ENCODE results near the gene SLC39A13.
A peak's percentile ranks its signal among the peaks of the same experiment; 100 is the strongest.

SLC39A13 gene

GRCh38 chr11:47407746-47408590 is at the start of gene SLC39A13:
Gene SLC39A13 (plus strand): TSS chr11:47408590. CDS start chr11:47410095, 1,505 bp downstream.
- peak; percentile 94 for DNase-seq (ENCODE audit: low spot score)

DNA sequence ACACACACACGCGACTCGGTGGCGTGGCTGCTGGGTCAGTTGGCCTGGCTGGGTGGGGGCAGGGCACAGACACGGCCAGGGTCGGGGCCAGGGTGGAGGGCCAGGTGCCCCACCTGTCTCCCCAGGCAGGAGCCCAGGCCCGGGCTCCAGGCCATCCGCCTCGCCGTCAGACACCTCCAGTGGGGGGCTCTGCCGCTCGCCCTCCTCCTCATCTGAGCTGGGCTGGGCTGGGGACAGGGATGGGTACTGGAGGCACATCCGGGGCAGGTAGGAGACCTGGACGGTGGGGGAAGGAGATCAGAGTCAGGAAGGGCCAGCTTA is 49.7 kb upstream of the SLC39A13 start:
- DNase-seq (ENCODE audit: low spot score) = no peak

DNA sequence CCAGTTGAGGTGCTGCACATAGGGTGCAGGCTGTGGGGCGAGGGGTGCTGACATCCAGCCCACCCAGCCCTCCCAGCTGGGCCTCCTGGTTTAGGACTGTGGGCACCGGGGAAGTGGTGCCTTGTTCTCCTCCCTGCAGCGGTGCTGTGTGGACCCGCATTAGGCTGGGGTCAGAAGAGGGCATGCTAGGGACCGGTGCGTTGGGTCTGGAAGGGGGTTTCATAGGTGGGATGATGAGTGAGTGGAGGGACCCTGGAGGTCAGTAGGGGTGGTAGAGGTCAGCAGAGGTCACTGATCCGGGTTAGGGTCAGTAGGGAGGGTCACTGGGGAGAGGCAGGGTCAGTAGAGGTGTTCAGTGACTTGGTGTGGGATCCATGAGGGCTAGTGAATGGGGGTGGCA is 49.2 kb upstream of the SLC39A13 start:
- DNase-seq (ENCODE audit: low spot score) = no peak

- DNase-seq (ENCODE audit: low spot score) = no peak
Measured at GRCh38 chr11:47359586-47359985, 48.8 kb upstream of the SLC39A13 start.

- no peak for DNase-seq (ENCODE audit: low spot score)
Measured at GRCh38 chr11:47360341-47360740, 48.0 kb upstream of the SLC39A13 start.

DNA sequence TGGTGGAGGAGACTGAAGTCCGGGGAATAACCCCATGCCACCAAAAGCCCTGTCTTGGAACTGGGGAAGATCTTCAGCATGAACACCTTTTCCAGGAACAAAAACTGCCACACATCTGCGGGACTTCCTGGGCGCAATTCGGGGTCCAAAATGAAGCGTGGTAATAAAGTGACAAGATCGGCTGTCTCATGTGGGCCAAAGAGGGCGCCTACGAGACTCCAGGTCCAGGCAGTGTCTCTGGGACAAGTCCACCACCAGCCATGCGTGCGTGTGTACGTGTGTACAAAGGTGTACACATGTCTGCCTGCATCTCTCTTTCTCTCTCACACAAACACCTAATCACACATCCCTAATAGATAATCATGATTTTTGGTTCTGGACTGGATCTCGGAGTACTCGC is 47.0 kb upstream of the SLC39A13 start:
- no peak for DNase-seq (ENCODE audit: low spot score)

DNA sequence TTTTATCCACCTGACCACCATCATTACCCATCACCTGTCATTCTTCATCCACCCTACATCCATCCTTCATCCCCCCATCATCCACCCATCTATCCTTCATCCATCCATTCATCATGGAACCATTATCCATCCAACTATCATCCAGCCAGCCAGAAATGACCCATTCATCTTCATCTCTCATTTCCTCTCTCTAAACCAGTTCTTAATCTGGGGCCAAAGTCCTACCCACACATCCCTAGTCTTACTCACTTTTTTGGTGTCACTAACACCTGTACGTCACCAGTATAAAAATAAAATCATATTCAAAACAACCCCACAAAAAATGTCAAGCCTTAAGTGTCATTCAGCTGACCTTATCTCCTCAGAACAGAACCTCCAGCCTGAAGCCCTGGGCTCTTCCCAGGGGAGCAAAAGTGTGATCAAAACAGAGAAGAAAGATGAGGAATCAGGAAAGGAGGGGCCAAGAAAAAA is 42.3 kb upstream of the SLC39A13 start:
- no peak for DNase-seq (ENCODE audit: low spot score)

- no peak for DNase-seq (ENCODE audit: low spot score)
Measured at GRCh38 chr11:47369676-47370075, 38.7 kb upstream of the SLC39A13 start.

DNA sequence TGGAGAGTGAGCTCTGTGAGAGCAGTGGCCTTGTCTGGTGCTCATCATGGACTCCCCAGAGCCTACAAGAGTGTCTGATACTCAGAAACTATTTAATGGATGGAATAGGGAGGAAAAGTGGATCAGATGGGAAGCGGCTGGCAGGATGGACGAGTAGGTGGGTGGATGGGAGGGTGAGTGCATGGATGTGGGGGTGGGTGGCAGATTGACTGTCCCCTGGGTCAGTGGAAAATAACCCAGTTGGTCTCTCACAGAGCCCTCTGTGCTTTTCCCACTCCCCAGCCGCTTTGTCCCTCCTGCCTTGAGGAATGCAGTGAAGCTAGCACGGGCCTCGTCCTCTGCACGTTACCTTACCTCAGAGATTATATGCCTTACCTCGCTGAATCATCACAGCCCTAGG is 36.0 kb upstream of the SLC39A13 start:
- no peak for DNase-seq (ENCODE audit: low spot score)

DNA sequence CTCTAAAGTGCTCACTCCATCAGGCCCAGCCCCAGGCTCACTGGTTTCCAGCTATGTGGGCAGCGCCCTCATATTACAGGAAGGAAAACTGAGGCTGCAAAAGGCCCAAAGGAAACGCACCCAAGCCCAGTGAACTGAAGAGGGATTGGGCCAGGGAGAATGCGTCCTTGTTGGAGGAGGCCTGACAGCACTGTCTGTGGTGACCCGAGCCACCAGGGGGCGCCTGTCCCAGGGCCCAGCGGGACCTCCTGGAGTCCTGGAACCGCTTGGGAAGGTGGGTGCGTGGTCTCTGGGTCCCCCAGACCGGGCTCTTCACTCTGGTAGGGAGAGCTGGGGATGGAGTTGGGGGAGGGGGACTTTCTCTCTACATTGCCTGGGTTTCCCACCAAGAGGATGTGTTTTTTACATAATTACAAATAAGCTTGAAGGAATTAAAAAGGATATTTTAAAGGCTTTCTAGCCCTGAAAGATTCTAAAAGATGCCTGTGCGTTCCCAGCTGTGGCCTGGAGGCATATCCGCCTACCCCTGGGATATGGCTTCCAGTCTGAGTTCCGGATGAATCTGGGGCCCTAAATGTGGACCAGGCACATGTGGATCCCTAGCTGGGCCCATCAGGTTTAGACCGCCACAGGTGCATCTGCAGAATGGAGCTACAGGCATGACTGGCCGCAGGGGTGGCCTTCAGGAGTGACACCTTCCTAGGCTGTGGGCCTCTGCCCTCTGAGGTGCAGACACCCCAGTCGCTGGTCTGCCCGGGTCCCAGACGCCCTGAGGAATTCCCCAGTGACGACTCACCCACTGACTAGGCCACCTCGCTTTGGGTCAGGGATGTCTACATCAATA is 34.3 kb upstream of the SLC39A13 start:
- DNase-seq (ENCODE audit: low spot score) = peak; percentile 66

- DNase-seq (ENCODE audit: low spot score) = no peak
Measured at GRCh38 chr11:47374720-47375019, 33.7 kb upstream of the SLC39A13 start.

- DNase-seq (ENCODE audit: low spot score) = no peak
Measured at GRCh38 chr11:47375020-47375419, 33.4 kb upstream of the SLC39A13 start.

GRCh38 chr11:47375546-47376085 is 32.8 kb upstream of the SLC39A13 start:
- no peak for DNase-seq (ENCODE audit: low spot score)

DNA sequence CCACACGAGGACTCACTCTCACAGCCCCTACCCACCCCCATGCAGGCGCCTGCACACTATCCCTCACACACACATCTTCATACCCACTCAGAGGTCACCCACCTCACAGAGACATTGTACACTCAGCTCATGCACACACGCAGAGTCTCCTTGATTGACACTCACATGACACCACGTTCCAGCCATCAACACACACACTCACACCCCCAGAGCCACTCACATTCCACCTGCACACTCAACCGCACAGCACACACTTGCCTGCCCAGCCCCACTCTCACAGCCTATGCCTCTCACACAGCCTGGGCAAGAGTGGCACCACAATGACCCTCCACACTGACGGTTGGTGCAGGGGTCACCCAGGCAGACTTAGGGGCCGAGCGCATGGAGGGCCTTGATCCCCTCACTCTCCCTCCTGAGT is 32.3 kb upstream of the SLC39A13 start:
- DNase-seq (ENCODE audit: low spot score) = no peak

- DNase-seq (ENCODE audit: low spot score) = no peak
Measured at GRCh38 chr11:47376525-47377371, 31.6 kb upstream of the SLC39A13 start.

GRCh38 chr11:47377571-47378009 is 30.8 kb upstream of the SLC39A13 start:
- no peak for DNase-seq (ENCODE audit: low spot score)

DNA sequence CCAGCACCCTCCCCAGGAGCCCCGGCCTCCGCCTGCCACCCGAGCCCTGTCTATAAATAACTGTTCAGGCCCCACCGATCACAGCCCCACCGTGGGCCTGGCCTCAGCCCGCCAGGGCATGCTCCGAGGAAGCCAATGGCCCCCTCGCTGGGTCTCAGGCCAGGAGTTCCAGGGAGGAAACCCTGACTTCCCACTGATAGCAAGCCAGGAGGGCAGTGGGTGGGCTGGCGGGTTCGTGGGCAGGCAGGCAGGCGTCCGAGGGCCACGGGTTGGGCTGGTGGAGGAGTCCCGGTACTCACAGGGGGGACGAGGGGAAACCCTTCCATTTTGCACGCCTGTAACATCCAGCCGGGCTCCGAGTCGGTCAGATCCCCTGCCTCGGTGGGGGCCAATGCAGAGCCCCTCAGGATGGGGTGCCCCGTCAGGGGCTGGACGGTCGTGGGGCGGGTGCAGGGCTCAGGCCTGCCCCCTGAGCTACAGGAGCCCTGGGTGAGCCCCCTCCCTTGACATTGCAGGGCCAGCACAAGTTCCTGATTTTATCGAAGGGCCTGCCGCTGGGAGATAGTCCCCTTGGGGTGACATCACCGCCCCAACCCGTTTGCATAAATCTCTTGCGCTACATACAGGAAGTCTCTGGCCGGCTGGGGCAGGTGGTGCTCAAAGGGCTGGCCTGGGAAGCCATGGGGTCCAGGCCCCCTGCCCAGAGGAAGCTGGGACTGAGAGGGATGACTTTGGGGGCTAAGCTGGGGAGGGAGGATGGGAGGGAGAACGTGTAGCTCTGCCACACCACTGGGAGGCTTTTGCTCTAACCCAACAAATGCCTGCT is 30.2 kb upstream of the SLC39A13 start, which contains the start of gene SPI1:
Gene SPI1, minus strand, starts transcription at position 538 of the 826 bp plus-strand sequence. Its CDS starts 194 bp downstream, at position 344.
- no peak for DNase-seq (ENCODE audit: low spot score)

- no peak for DNase-seq (ENCODE audit: low spot score)
Measured at GRCh38 chr11:47378836-47379170, 29.6 kb upstream of the SLC39A13 start.

DNA sequence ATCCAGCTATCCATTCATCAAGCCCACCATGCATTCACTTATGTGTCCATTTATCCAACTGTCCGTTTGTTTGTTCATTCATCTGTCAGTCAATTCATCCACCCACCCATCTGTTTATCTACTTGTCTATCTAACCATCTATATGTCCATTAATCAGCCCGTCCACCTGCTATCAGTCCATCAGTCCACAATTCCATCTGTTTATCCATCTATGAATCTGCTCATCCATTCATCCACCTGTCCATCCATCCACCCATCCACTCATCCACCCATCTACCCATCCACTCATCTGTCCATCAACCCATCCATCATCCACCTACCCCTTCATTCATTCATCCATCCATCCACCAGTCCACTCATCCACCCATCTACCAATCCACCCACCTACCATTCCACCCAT is 29.1 kb upstream of the SLC39A13 start:
- DNase-seq (ENCODE audit: low spot score) = no peak

- DNase-seq (ENCODE audit: low spot score) = no peak
Measured at GRCh38 chr11:47380078-47380477, 28.3 kb upstream of the SLC39A13 start.

- DNase-seq (ENCODE audit: low spot score) = no peak
Measured at GRCh38 chr11:47383071-47383470, 25.3 kb upstream of the SLC39A13 start.
